ENCODE measurements around the gene EIF3L.

EIF3L gene

GRCh38 chr22:37860796-37861421 lies 11.7 kb downstream of the EIF3L start:
- Histone ChIP-seq H3K9me3 (ENCODE audit: insufficient read depth, low read length, severe bottlenecking) (no peaks in the 10 kb centered on the region), H3K36me3 (ENCODE audit: insufficient read depth, low read length) (peaks cover 94% of the 10 kb centered on the region), H2AFZ (ENCODE audit: low read depth, low read length) (no peak overlapping the region), H3K27ac (ENCODE audit: low read length) (no peak overlapping the region), H3K4me3 (ENCODE audit: low read depth in 1 of 2, low read length in 2 of 2) (no peak overlapping the region), H4K20me1 (ENCODE audit: insufficient read depth, low read length) (peaks cover 29% of the 10 kb centered on the region; the same call in 1 of the 2 replicates), H3K9ac (ENCODE audit: low read depth, low read length) (no peak overlapping the region), H3K4me1 (ENCODE audit: insufficient read depth, low read length) (no peaks in the 10 kb centered on the region), H3K4me2 (ENCODE audit: insufficient read depth, low read length) (no peak overlapping the region), H3K27me3 (ENCODE audit: insufficient read depth, low read length, poor library complexity) (no peaks in the 10 kb centered on the region), H3K79me2 (ENCODE audit: insufficient read depth, low read length) (peaks cover 28% of the 10 kb centered on the region)
- no peak for DNase-seq
- TF ChIP-seq EZH2 (IDR thresholded peaks at IDR 0.05; ENCODE audit: borderline replicate concordance, low read depth, low read length, severe bottlenecking) (no peak), CTCF (IDR thresholded peaks at IDR 0.05; ENCODE audit: borderline replicate concordance, extremely low read depth, low read length, poor library complexity, severe bottlenecking) (no peak)
- no peak for ATAC-seq (ENCODE audit: insufficient read depth, low read depth)

DNA sequence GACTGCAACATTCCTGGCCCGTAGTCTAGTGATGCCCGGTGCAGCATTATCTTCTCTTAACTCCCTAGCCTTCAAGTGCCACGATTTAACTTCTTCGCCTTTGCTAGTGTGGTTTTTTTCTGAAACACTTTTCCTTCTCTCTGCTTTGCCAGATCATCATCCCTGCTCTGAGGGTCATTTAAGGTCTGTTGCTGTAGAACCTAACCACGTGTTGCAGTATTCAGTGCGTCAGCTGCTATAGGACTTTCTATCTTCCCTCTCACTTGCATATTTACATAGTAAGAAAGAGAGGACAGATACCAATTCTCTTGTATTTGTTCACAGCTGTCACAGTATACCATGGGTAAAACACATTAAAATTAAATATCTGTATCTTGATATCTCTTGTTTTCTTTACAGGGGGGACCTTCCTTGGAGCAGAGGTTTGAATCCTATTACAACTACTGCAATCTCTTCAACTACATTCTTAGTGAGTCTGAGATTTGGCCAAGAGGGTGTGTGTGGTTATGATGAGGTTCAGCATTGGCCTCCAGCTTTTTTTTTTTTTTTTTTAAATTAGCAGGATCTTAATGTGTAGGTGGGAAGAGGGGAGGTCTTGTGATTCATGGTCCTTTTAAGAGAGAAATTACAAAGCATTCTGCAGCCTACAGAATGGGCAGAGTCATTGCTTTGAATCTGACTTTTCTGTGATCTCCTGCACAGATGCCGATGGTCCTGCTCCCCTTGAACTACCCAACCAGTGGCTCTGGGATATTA lies 13.5 kb downstream of the EIF3L start:
- peaks cover 94% of the 10 kb centered on the region for H3K36me3 ChIP-seq (ENCODE audit: insufficient read depth, low read length)
- H3K9ac ChIP-seq (ENCODE audit: low read depth, low read length), result no peak overlapping the region
- TF ChIP-seq EZH2 (IDR thresholded peaks at IDR 0.05; ENCODE audit: borderline replicate concordance, low read depth, low read length, severe bottlenecking) (no peak), CTCF (IDR thresholded peaks at IDR 0.05; ENCODE audit: borderline replicate concordance, extremely low read depth, low read length, poor library complexity, severe bottlenecking) (no peak)
- H3K4me3 ChIP-seq (ENCODE audit: low read depth in 1 of 2, low read length in 2 of 2), result no peak overlapping the region
- ATAC-seq (ENCODE audit: insufficient read depth, low read depth), result no peak
- no peak overlapping the region for H3K4me2 ChIP-seq (ENCODE audit: insufficient read depth, low read length)
- H3K27me3 ChIP-seq (ENCODE audit: insufficient read depth, low read length, poor library complexity), result no peaks in the 10 kb centered on the region
- H4K20me1 ChIP-seq (ENCODE audit: insufficient read depth, low read length), result peaks cover 31% of the 10 kb centered on the region; the same call in 1 of the 2 replicates
- no peak overlapping the region for H2AFZ ChIP-seq (ENCODE audit: low read depth, low read length)
- peaks cover 26% of the 10 kb centered on the region for H3K79me2 ChIP-seq (ENCODE audit: insufficient read depth, low read length)
- no peaks in the 10 kb centered on the region for H3K4me1 ChIP-seq (ENCODE audit: insufficient read depth, low read length)
- H3K9me3 ChIP-seq (ENCODE audit: insufficient read depth, low read length, severe bottlenecking), result no peaks in the 10 kb centered on the region
- no peak for DNase-seq
- no peak overlapping the region for H3K27ac ChIP-seq (ENCODE audit: low read length)

DNA sequence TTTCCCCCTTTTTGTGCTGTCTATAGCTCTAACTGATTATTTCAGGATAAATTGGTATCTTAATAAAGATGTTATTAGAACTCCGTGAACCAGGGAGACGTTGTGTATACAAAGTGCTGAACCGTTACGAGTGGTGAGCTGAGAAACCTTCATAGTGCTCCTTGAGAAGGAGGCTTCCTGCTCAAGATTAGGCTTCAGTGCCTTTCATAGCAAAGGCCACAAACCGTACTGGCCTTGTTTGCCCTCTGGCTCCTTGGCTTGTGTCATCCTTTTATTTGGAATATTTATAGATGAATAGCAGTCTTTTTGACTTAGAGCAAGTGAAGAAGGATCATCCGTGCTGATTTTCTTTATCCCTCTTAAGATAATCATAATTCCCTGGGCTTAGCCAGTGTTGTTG lies 16.3 kb downstream of the EIF3L start:
- no peak overlapping the region for H3K4me3 ChIP-seq (ENCODE audit: low read depth in 1 of 2, low read length in 2 of 2)
- H3K36me3 ChIP-seq (ENCODE audit: insufficient read depth, low read length), result peaks cover 88% of the 10 kb centered on the region
- H3K27ac ChIP-seq (ENCODE audit: low read length), result no peak overlapping the region
- no peaks in the 10 kb centered on the region for H3K4me1 ChIP-seq (ENCODE audit: insufficient read depth, low read length)
- H4K20me1 ChIP-seq (ENCODE audit: insufficient read depth, low read length), result peaks cover 30% of the 10 kb centered on the region; the same call in 1 of the 2 replicates
- no peaks in the 10 kb centered on the region for H3K9me3 ChIP-seq (ENCODE audit: insufficient read depth, low read length, severe bottlenecking)
- DNase-seq (no peak), ATAC-seq (ENCODE audit: insufficient read depth, low read depth) (no peak)
- H3K27me3 ChIP-seq (ENCODE audit: insufficient read depth, low read length, poor library complexity), result no peaks in the 10 kb centered on the region
- TF ChIP-seq CTCF (IDR thresholded peaks at IDR 0.05; ENCODE audit: borderline replicate concordance, extremely low read depth, low read length, poor library complexity, severe bottlenecking) (no peak), EZH2 (IDR thresholded peaks at IDR 0.05; ENCODE audit: borderline replicate concordance, low read depth, low read length, severe bottlenecking) (no peak)
- H2AFZ ChIP-seq (ENCODE audit: low read depth, low read length), result no peak overlapping the region
- H3K4me2 ChIP-seq (ENCODE audit: insufficient read depth, low read length), result no peak overlapping the region
- no peak overlapping the region for H3K9ac ChIP-seq (ENCODE audit: low read depth, low read length)
- H3K79me2 ChIP-seq (ENCODE audit: insufficient read depth, low read length), result peaks cover 25% of the 10 kb centered on the region

Measured in DND-41 (cell line).